ENCODE results near the gene SIDT1.

Gene SIDT1

GRCh38 chr3:113531826-113532697 is at the start of gene SIDT1:
SIDT1 (plus strand) TSS chr3:113532555; CDS start chr3:113533022, 467 bp downstream.
- peak; percentile 31 to 39 for DNase-seq (ENCODE audit: low read depth in 2 of 2, low spot score in 1 of 2)

GRCh38 chr3:113485161-113485609 is 47.2 kb upstream of the SIDT1 start:
- peak in 1 of 2 donors; percentile 4 for DNase-seq (ENCODE audit: low read depth in 2 of 2, low spot score in 1 of 2)

GRCh38 chr3:113495035-113495434 is 37.3 kb upstream of the SIDT1 start:
- DNase-seq (ENCODE audit: low read depth in 2 of 2, low spot score in 1 of 2): peak; percentile 10 to 13

- no peak for DNase-seq (ENCODE audit: low read depth in 2 of 2, low spot score in 1 of 2)
These were observed 35.4 kb upstream of the SIDT1 start for GRCh38 chr3:113496924-113497323.

- no peak for DNase-seq (ENCODE audit: low read depth in 2 of 2, low spot score in 1 of 2)
These were observed 33.9 kb upstream of the SIDT1 start for GRCh38 chr3:113498221-113499005.

- DNase-seq (ENCODE audit: low read depth in 2 of 2, low spot score in 1 of 2): no peak
These were observed 33.3 kb upstream of the SIDT1 start for GRCh38 chr3:113499081-113499480.

- DNase-seq (ENCODE audit: low read depth in 2 of 2, low spot score in 1 of 2): no peak
These were observed 30.8 kb upstream of the SIDT1 start for GRCh38 chr3:113501597-113501996.

GRCh38 chr3:113505867-113506266 is 26.5 kb upstream of the SIDT1 start:
- no peak for DNase-seq (ENCODE audit: low read depth in 2 of 2, low spot score in 1 of 2)

- DNase-seq (ENCODE audit: low read depth in 2 of 2, low spot score in 1 of 2): no peak
These were observed 24.8 kb upstream of the SIDT1 start for GRCh38 chr3:113507501-113508067.

GRCh38 chr3:113508966-113509365 is 23.4 kb upstream of the SIDT1 start:
- DNase-seq (ENCODE audit: low read depth in 2 of 2, low spot score in 1 of 2): no peak

GRCh38 chr3:113514265-113514769 is 18.0 kb upstream of the SIDT1 start:
- DNase-seq (ENCODE audit: low read depth in 2 of 2, low spot score in 1 of 2): no peak

- DNase-seq (ENCODE audit: low read depth in 2 of 2, low spot score in 1 of 2): no peak
These were observed 16.2 kb upstream of the SIDT1 start for GRCh38 chr3:113516115-113516505.

- DNase-seq (ENCODE audit: low read depth in 2 of 2, low spot score in 1 of 2): no peak
These were observed 10.4 kb upstream of the SIDT1 start for GRCh38 chr3:113521981-113522380.

- no peak for DNase-seq (ENCODE audit: low read depth in 2 of 2, low spot score in 1 of 2)
These were observed 9.1 kb upstream of the SIDT1 start for GRCh38 chr3:113523241-113523640.

GRCh38 chr3:113532698-113533533 is 561 bp downstream of the SIDT1 start:
- DNase-seq (ENCODE audit: low read depth in 2 of 2, low spot score in 1 of 2): peak in 1 of 2 donors; percentile 7

- peak in 1 of 2 donors; percentile 11 for DNase-seq (ENCODE audit: low read depth in 2 of 2, low spot score in 1 of 2)
These were observed 1.2 kb downstream of the SIDT1 start for GRCh38 chr3:113533534-113533892.

- no peak for DNase-seq (ENCODE audit: low read depth in 2 of 2, low spot score in 1 of 2)
These were observed 2.0 kb downstream of the SIDT1 start for GRCh38 chr3:113534365-113534764.

GRCh38 chr3:113535898-113536297 is 3.5 kb downstream of the SIDT1 start:
- DNase-seq (ENCODE audit: low read depth in 2 of 2, low spot score in 1 of 2): no peak

GRCh38 chr3:113536627-113537101 is 4.3 kb downstream of the SIDT1 start:
- no peak for DNase-seq (ENCODE audit: low read depth in 2 of 2, low spot score in 1 of 2)

- no peak for DNase-seq (ENCODE audit: low read depth in 2 of 2, low spot score in 1 of 2)
These were observed 4.8 kb downstream of the SIDT1 start for GRCh38 chr3:113537155-113537554.

- no peak for DNase-seq (ENCODE audit: low read depth in 2 of 2, low spot score in 1 of 2)
These were observed 9.2 kb downstream of the SIDT1 start for GRCh38 chr3:113541519-113541918.
